SJCRH30 (cell line): ENCODE results near the gene PCAT6. TPM values are rescaled to one million over a fixed set of nuclear protein-coding genes. Genes with fewer than 3 reads are reported as not detected.

ENCODE experiments used
- DNase-seq, 2 experiments: peaks; one replicate each; pipeline ENCODE4 v3.0.0-alpha.2; 2015 to 2020
- H3K27ac ChIP-seq: fragments of 250-450 bp; sonication (Bioruptor Pico); 2 replicates; pipeline ENCODE4 v1.5.1; 2020; ENCODE audit warnings: mild to moderate bottlenecking, moderate library complexity
- H3K27me3 ChIP-seq: fragments of 250-450 bp; sonication (Bioruptor Pico); 2 replicates; pipeline ENCODE4 v1.5.1; 2020; ENCODE audit warnings: mild to moderate bottlenecking, moderate library complexity
- H3K36me3 ChIP-seq: fragments of 250-450 bp; sonication (Bioruptor Pico); 2 replicates; pipeline ENCODE4 v1.5.1; 2020; ENCODE audit warnings: mild to moderate bottlenecking, moderate library complexity
- H3K4me1 ChIP-seq: fragments of 250-450 bp; sonication (Bioruptor Pico); 2 replicates; pipeline ENCODE4 v1.5.1; 2020; ENCODE audit warnings: mild to moderate bottlenecking, moderate library complexity
- H3K4me3 ChIP-seq: fragments of 250-450 bp; sonication (Bioruptor Pico); 2 replicates; pipeline ENCODE4 v1.5.1; 2020; ENCODE audit warnings: mild to moderate bottlenecking, moderate library complexity
- H3K9me3 ChIP-seq: fragments of 250-450 bp; sonication (Bioruptor Pico); replicated peaks from 2 replicates; pipeline ENCODE4 v1.5.1; 2020; ENCODE audit warnings: mild to moderate bottlenecking, moderate library complexity
- total RNA-seq: library from RNA; depleted of rRNA; stranded (reverse); fragments of >200 nt; shearing (Covaris generic); gene quantifications from 2 replicates; pipeline ENCODE4 v1.2.3, GENCODE V29; 2014

PCAT6 gene
- total RNA-seq, 1 experiment from 2014 or later: 0.24 TPM

GRCh38 chr1:202802034-202802433 is 8.7 kb upstream of the PCAT6 start:
- no peak overlapping the region for H3K4me3 ChIP-seq
- no peaks in the 10 kb centered on the region for H3K27me3 ChIP-seq
- no peak for DNase-seq

GRCh38 chr1:202802998-202803932 is 7.5 kb upstream of the PCAT6 start:
- no peak overlapping the region for H3K27ac ChIP-seq
- H3K9me3 ChIP-seq: no peaks in the 10 kb centered on the region
- H3K36me3 ChIP-seq: no peaks in the 10 kb centered on the region
- DNase-seq: no peak
- H3K27me3 ChIP-seq: no peaks in the 10 kb centered on the region
- H3K4me3 ChIP-seq: no peak overlapping the region
- H3K4me1 ChIP-seq: no peaks in the 10 kb centered on the region

More at GRCh38 chr1:202802034-202802433, 8.7 kb upstream of the PCAT6 start:
- H3K27ac ChIP-seq: no peak overlapping the region
- no peaks in the 10 kb centered on the region for H3K9me3 ChIP-seq
- no peaks in the 10 kb centered on the region for H3K36me3 ChIP-seq
- no peaks in the 10 kb centered on the region for H3K4me1 ChIP-seq

- DNase-seq: no peak
- peaks cover 4% of the 10 kb centered on the region; the same call in 1 of the 2 replicates for H3K4me1 ChIP-seq
- no peaks in the 10 kb centered on the region for H3K9me3 ChIP-seq
- H3K27ac ChIP-seq: no peak overlapping the region
- H3K36me3 ChIP-seq: no peaks in the 10 kb centered on the region
- H3K4me3 ChIP-seq: no peak overlapping the region
- no peaks in the 10 kb centered on the region for H3K27me3 ChIP-seq
Measured at GRCh38 chr1:202804126-202804525, 6.6 kb upstream of the PCAT6 start.

GRCh38 chr1:202805886-202806844 is 4.6 kb upstream of the PCAT6 start:
- H3K9me3 ChIP-seq: no peaks in the 10 kb centered on the region
- DNase-seq: no peak
- H3K27me3 ChIP-seq: no peaks in the 10 kb centered on the region
- peak overlapping the region; percentile 53 for H3K27ac ChIP-seq
- H3K36me3 ChIP-seq: no peaks in the 10 kb centered on the region
- H3K4me3 ChIP-seq: peak overlapping the region; percentile 72
- H3K4me1 ChIP-seq: peaks cover 4% of the 10 kb centered on the region; the same call in 1 of the 2 replicates

GRCh38 chr1:202806845-202807450 is 3.8 kb upstream of the PCAT6 start:
- DNase-seq: peak; percentile 43 to 52
- Histone ChIP-seq H3K4me1 (peaks cover 4% of the 10 kb centered on the region; the same call in 1 of the 2 replicates), H3K4me3 (peak overlapping the region; percentile 72), H3K27ac (peak overlapping the region; percentile 53), H3K9me3 (no peaks in the 10 kb centered on the region), H3K36me3 (no peaks in the 10 kb centered on the region), H3K27me3 (no peaks in the 10 kb centered on the region; the same call in 1 of the 2 replicates)

GRCh38 chr1:202807451-202807925 is 3.3 kb upstream of the PCAT6 start:
- no peaks in the 10 kb centered on the region for H3K9me3 ChIP-seq
- peaks cover 4% of the 10 kb centered on the region; the same call in 1 of the 2 replicates for H3K4me1 ChIP-seq
- no peaks in the 10 kb centered on the region for H3K36me3 ChIP-seq
- peak overlapping the region; percentile 72 for H3K4me3 ChIP-seq
- H3K27ac ChIP-seq: peak overlapping the region; percentile 53
- no peaks in the 10 kb centered on the region; the same call in 1 of the 2 replicates for H3K27me3 ChIP-seq
- DNase-seq: peak; percentile 42 to 48

GRCh38 chr1:202807926-202808757 is 2.6 kb upstream of the PCAT6 start, which contains the start of gene KDM5B:
KDM5B (minus strand) TSS chr1:202808421; CDS start chr1:202808305, 116 bp downstream.
- H3K9me3 ChIP-seq: no peaks in the 10 kb centered on the region
- DNase-seq: peak; percentile 58 to 70
- peak within 1 kb of the TSS; percentile 53 for H3K27ac ChIP-seq
- peak within 1 kb of the TSS; percentile 72 for H3K4me3 ChIP-seq
- no peaks in the 10 kb centered on the region for H3K36me3 ChIP-seq
- no peaks in the 10 kb centered on the region; the same call in 1 of the 2 replicates for H3K27me3 ChIP-seq
- H3K4me1 ChIP-seq: peaks cover 4% of the 10 kb centered on the region; the same call in 1 of the 2 replicates

- Histone ChIP-seq H3K4me1 (peaks cover 4% of the 10 kb centered on the region; the same call in 1 of the 2 replicates), H3K4me3 (peak overlapping the region; percentile 63), H3K36me3 (no peaks in the 10 kb centered on the region), H3K27ac (no peak overlapping the region), H3K27me3 (no peaks in the 10 kb centered on the region; the same call in 1 of the 2 replicates), H3K9me3 (no peaks in the 10 kb centered on the region)
- DNase-seq: no peak
Measured at GRCh38 chr1:202809597-202810159, 1.1 kb upstream of the PCAT6 start.

GRCh38 chr1:202810193-202810614 is 550 bp upstream of the PCAT6 start:
- Histone ChIP-seq H3K36me3 (no peaks in the 10 kb centered on the region), H3K4me3 (peak overlapping the region; percentile 63), H3K27me3 (no peaks in the 10 kb centered on the region; the same call in 1 of the 2 replicates), H3K4me1 (peaks cover 4% of the 10 kb centered on the region; the same call in 1 of the 2 replicates), H3K27ac (no peak overlapping the region), H3K9me3 (no peaks in the 10 kb centered on the region)
- no peak for DNase-seq

GRCh38 chr1:202811296-202812175 is 782 bp downstream of the PCAT6 start:
- Histone ChIP-seq H3K27me3 (no peaks in the 10 kb centered on the region; the same call in 1 of the 2 replicates), H3K36me3 (no peaks in the 10 kb centered on the region), H3K27ac (no peak overlapping the region), H3K4me1 (peaks cover 4% of the 10 kb centered on the region; the same call in 1 of the 2 replicates), H3K9me3 (no peaks in the 10 kb centered on the region), H3K4me3 (peak overlapping the region; percentile 63)
- peak; percentile 10 to 27 for DNase-seq

GRCh38 chr1:202812176-202813026 is 1.6 kb downstream of the PCAT6 start:
- Histone ChIP-seq H3K4me3 (no peak overlapping the region), H3K9me3 (no peaks in the 10 kb centered on the region), H3K27ac (no peak overlapping the region), H3K4me1 (peaks cover 4% of the 10 kb centered on the region; the same call in 1 of the 2 replicates), H3K36me3 (no peaks in the 10 kb centered on the region), H3K27me3 (no peaks in the 10 kb centered on the region; the same call in 1 of the 2 replicates)
- DNase-seq: no peak
